Tibial nerve (tissue), 4 donors: ENCODE data around the gene ZNF439.

Source experiments
- CTCF ChIP-seq, 5 experiments: fragments of 200-600 bp in 3 of 5; fragments of 450-650 bp in 2 of 5; sonication (generic) in 3 of 5; IDR thresholded peaks; one replicate each; pipeline ENCODE4 v1.5.1; 2016 to 2019; ENCODE audit warnings: antibody characterized with exemption in 5 of 5, mild to moderate bottlenecking in 3 of 5, moderate library complexity in 2 of 5
- EP300 ChIP-seq, 2 donors: sonication (generic); formaldehyde crosslinking; IDR thresholded peaks; one replicate each; pipeline ENCODE4 v1.6.1; 2017; ENCODE audit warnings: antibody characterized with exemption in 2 of 2, mild to moderate bottlenecking in 1 of 2
- POLR2A ChIP-seq, 2 donors: fragments of 450-650 bp; IDR thresholded peaks; one replicate each; pipeline ENCODE4 v1.6.1; 2017; ENCODE audit warnings: antibody characterized with exemption in 2 of 2, mild to moderate bottlenecking in 2 of 2, moderate library complexity in 2 of 2

- no peak for TF ChIP-seq CTCF (IDR thresholded peaks at IDR 0.05)
- TF ChIP-seq POLR2A (IDR thresholded peaks at IDR 0.05) = no peak
- no peak for TF ChIP-seq EP300 (IDR thresholded peaks at IDR 0.05)
These were observed 57.4 kb downstream of the ZNF439 start for GRCh38 chr19:11905928-11906327.
